Transverse colon (tissue), 4 donors: Measurements from ENCODE around the gene PDE4D.

Source experiments
- CTCF ChIP-seq, 5 experiments: fragments of 200-600 bp in 3 of 5; fragments of 450-650 bp in 2 of 5; sonication (generic) in 3 of 5; IDR thresholded peaks; 1 replicate in 2 of 5; 2 replicates in 3 of 5; pipeline ENCODE4 v1.5.1; 2016 to 2017; ENCODE audit warnings: antibody characterized with exemption in 5 of 5, inconsistent platforms in 3 of 5, mild to moderate bottlenecking in 2 of 5, moderate library complexity in 1 of 5
- EP300 ChIP-seq: sonication (generic); formaldehyde crosslinking; IDR thresholded peaks from one replicate; pipeline ENCODE4 v1.6.1; 2017; ENCODE audit warnings: antibody characterized with exemption, low read depth
- POLR2A ChIP-seq: fragments of 450-650 bp; IDR thresholded peaks from one replicate; pipeline ENCODE4 v1.6.1; 2016; ENCODE audit warnings: antibody characterized with exemption, mild to moderate bottlenecking, moderate library complexity
- POLR2AphosphoS5 ChIP-seq, 3 donors: sonication (generic); formaldehyde crosslinking; IDR thresholded peaks; one replicate each; pipeline ENCODE4 v1.6.1; 2016; ENCODE audit warnings: antibody characterized with exemption in 3 of 3

GRCh38 chr5:58934629-58935097, 958.9 kb downstream of the PDE4D start:
- TF ChIP-seq CTCF (IDR thresholded peaks at IDR 0.05) (no peak), EP300 (no peak), POLR2A (no peak), POLR2AphosphoS5 (IDR thresholded peaks at IDR 0.05) (no peak)
